OCI-LY3 (cell line): ENCODE data around the gene TIRAP.

ENCODE experiments used
- H2AFZ ChIP-seq: fragments of 200-600, 300-600 bp; shearing (Covaris generic); 2 replicates; pipeline ENCODE4 v1.6.0; 2014; ENCODE audit warnings: antibody characterized with exemption, low read depth, low read length
- H3K27ac ChIP-seq: fragments of 200-600, 300-600 bp; sonication (generic); 2 replicates; pipeline ENCODE4 v1.5.1; 2014; ENCODE audit warnings: mild to moderate bottlenecking, low read length, moderate library complexity, mixed read lengths
- H3K27me3 ChIP-seq: fragments of 200-600, 300-600 bp; sonication (generic); 2 replicates; pipeline ENCODE4 v1.6.1; 2014; ENCODE audit warnings: low read depth, low read length, mixed read lengths
- H3K36me3 ChIP-seq: fragments of 200-600, 300-600 bp; sonication (generic); replicated peaks from 2 replicates; pipeline ENCODE3; 2014; ENCODE audit warnings: low read depth, low read length, mixed read lengths
- H3K4me1 ChIP-seq: fragments of 300-600, 200-600 bp; sonication (generic); 2 replicates; pipeline ENCODE4 v1.6.1; 2014; ENCODE audit warnings: low read length, mixed read lengths
- H3K4me2 ChIP-seq: fragments of 200-600, 300-600 bp; sonication (generic); 2 replicates; pipeline ENCODE4 v1.6.1; 2014; ENCODE audit warnings: low read length, mixed read lengths
- H3K4me3 ChIP-seq: fragments of 300-600, 200-600 bp; sonication (generic); 2 replicates; pipeline ENCODE4 v1.5.1; 2014; ENCODE audit warnings: antibody characterized with exemption, mild to moderate bottlenecking, low read length, moderate library complexity
- H3K79me2 ChIP-seq: fragments of 300-600, 200-600 bp; shearing (Covaris generic); 2 replicates; pipeline ENCODE4 v1.6.1; 2014; ENCODE audit warnings: mild to moderate bottlenecking, low read length, mixed read lengths
- H3K9ac ChIP-seq: fragments of 300-600, 200-600 bp; shearing (Covaris generic); 2 replicates; pipeline ENCODE4 v1.6.0; 2014; ENCODE audit warnings: mild to moderate bottlenecking, low read length, moderate library complexity
- H3K9me3 ChIP-seq: fragments of 200-600, 300-600 bp; shearing (Covaris generic); 2 replicates; pipeline ENCODE4 v1.6.1; 2014; ENCODE audit warnings: low read length, mixed read lengths; ENCODE audit not compliant: insufficient read depth
- H4K20me1 ChIP-seq: fragments of 200-600, 300-600 bp; sonication (generic); 2 replicates; pipeline ENCODE4 v1.6.1; 2016; ENCODE audit warnings: low read length, mixed read lengths; ENCODE audit not compliant: insufficient read depth
- EZH2phosphoT487 ChIP-seq: fragments of 200-600 bp; shearing (Covaris generic); IDR thresholded peaks from 2 replicates; pipeline ENCODE4 v1.6.1; 2018; ENCODE audit warnings: antibody characterized with exemption, mixed run types, low read depth
- TF ChIP-seq, protein P1 (sequence below): fragments of 200-600, 300-600 bp; sonication (generic); IDR thresholded peaks from 2 replicates; pipeline ENCODE4 v1.5.1; 2014; ENCODE audit warnings: antibody characterized with exemption, low read length, low read depth

TIRAP gene

DNA sequence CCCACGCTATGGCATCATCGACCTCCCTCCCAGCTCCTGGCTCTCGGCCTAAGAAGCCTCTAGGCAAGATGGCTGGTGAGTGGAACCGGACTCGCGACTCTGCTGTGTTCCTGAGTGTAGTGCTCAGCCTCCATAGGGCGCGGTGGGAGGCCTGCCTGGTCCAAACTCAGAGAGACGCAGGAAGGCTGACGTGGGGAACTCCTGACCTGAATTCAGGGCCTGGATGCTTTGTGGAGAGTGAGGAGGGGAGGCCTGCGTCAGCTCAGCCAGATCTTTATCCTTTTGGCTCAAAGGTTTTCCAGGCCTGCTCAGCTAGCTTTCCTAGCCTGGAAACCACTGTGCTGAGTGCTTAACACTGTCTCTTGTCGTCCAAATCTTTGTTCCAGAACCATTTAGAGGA lies 8.0 kb downstream of the TIRAP start:
- H3K79me2 ChIP-seq, result no peaks in the 10 kb centered on the region
- no peak overlapping the region for H3K9ac ChIP-seq
- peaks cover 17% of the 10 kb centered on the region for H3K36me3 ChIP-seq
- H3K4me1 ChIP-seq, result peaks cover 25% of the 10 kb centered on the region
- H3K4me3 ChIP-seq, result no peak overlapping the region
- no peak overlapping the region for H3K4me2 ChIP-seq
- TF ChIP-seq EZH2phosphoT487, result no peak
- TF ChIP-seq, protein P1, sequence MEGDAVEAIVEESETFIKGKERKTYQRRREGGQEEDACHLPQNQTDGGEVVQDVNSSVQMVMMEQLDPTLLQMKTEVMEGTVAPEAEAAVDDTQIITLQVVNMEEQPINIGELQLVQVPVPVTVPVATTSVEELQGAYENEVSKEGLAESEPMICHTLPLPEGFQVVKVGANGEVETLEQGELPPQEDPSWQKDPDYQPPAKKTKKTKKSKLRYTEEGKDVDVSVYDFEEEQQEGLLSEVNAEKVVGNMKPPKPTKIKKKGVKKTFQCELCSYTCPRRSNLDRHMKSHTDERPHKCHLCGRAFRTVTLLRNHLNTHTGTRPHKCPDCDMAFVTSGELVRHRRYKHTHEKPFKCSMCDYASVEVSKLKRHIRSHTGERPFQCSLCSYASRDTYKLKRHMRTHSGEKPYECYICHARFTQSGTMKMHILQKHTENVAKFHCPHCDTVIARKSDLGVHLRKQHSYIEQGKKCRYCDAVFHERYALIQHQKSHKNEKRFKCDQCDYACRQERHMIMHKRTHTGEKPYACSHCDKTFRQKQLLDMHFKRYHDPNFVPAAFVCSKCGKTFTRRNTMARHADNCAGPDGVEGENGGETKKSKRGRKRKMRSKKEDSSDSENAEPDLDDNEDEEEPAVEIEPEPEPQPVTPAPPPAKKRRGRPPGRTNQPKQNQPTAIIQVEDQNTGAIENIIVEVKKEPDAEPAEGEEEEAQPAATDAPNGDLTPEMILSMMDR, result no peak
- no peaks in the 10 kb centered on the region for H4K20me1 ChIP-seq
- H3K9me3 ChIP-seq, result no peaks in the 10 kb centered on the region
- no peak overlapping the region for H3K27ac ChIP-seq
- H3K27me3 ChIP-seq, result no peaks in the 10 kb centered on the region
- no peak overlapping the region for H2AFZ ChIP-seq

DNA sequence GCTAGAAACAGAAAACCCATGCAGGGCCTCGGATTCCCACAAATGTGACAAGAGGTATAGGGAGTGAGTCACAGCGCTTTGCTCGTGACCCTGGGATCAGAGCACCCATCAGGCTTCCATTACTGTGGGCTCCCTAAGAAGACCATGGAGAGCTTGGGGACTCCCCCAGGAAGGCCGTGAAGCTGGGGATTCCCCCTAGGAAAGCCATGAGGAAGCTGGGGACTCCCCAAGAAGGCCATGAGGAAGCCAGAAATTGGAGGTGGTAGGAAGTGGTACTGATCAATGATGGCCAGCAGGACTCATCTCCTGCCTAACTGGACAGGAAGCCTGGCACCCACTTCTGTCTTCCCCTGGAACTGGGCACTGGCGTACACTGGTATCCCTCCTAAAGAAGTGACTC lies 10.8 kb downstream of the TIRAP start:
- TF ChIP-seq, protein P1, result no peak
- TF ChIP-seq EZH2phosphoT487, result no peak
- H3K27ac ChIP-seq, result peak overlapping the region; percentile 23; the same call in 1 of the 2 replicates
- H3K9ac ChIP-seq, result no peak overlapping the region
- H3K79me2 ChIP-seq, result no peaks in the 10 kb centered on the region
- no peak overlapping the region for H3K4me3 ChIP-seq
- H3K27me3 ChIP-seq, result no peaks in the 10 kb centered on the region
- H3K4me1 ChIP-seq, result peaks cover 17% of the 10 kb centered on the region
- H4K20me1 ChIP-seq, result no peaks in the 10 kb centered on the region
- no peak overlapping the region for H2AFZ ChIP-seq
- H3K4me2 ChIP-seq, result peak overlapping the region; percentile 34; the same call in 1 of the 2 replicates
- no peaks in the 10 kb centered on the region for H3K9me3 ChIP-seq
- peaks cover 15% of the 10 kb centered on the region for H3K36me3 ChIP-seq

DNA sequence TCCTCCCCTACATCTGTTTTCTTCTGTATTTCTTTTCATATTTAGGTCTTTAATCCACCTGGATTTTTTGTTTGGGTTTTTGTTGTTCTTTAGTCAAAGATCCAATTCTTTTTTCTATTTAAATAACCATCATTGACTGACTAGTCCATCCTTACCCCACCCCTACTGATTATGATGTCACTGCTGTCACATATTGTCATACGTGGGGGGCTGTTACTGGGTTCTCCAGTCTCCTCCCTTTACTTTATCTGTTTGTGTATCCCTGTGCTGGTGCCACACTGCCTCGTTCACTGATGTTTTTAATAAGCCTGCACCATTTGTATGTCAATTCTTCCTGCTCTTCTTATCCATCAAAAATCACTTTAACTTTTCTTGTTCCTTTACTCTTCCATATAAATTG lies 14.1 kb downstream of the TIRAP start:
- TF ChIP-seq, protein P1, result no peak
- no peak overlapping the region for H3K27ac ChIP-seq

DNA sequence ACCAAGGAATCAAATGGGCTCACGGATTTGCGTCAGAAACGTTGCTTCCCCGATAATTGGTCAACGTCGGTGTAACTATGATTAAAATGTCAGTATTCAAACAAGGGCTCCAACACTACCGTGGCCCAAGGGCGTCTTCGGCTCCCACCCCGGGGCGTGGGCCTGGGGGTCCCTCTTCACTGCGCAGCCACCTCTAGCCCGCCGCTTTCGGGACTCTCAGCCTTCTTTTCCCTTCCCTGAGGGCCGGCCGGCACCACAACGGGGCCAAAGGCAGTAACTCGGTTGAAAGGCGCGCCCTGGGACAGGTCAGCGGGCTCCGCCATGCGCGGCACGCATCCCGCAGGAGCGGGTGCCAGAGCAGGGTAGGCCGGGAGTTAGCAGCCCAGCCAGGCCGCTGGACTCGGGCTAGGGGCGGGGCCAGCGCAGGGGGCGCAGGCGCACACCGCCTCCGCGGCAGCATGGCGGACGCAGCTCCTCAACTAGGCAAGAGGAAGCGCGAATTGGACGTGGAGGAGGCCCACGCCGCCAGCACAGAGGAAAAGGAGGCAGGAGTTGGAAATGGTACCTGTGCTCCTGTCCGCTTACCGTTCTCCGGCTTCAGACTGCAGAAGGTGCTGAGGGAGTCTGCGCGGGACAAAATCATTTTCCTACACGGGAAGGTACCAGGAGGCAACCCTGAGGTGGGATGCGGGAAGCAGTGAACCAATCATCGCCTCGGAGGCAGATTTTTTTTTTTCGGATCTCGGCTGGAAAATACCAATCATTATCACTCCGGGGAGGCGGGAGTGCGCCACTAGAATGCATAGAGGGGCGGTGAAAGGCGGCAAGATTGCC lies 20.9 kb downstream of the TIRAP start, which contains the start of gene DCPS:
DCPS (plus strand) TSS at position 438 of the 834 bp plus-strand sequence; CDS start at position 459, 21 bp downstream.
- peak within 1 kb of the TSS; percentile 83 for H3K4me3 ChIP-seq
- peak within 1 kb of the TSS; percentile 76 for H3K27ac ChIP-seq
- H3K79me2 ChIP-seq, result peaks cover 41% of the 10 kb centered on the region
- H3K9ac ChIP-seq, result peak within 1 kb of the TSS; percentile 96
- no peaks in the 10 kb centered on the region for H3K9me3 ChIP-seq
- TF ChIP-seq EZH2phosphoT487, result no peak
- TF ChIP-seq, protein P1, result no peak
- H3K4me1 ChIP-seq, result peaks cover 19% of the 10 kb centered on the region
- peak within 1 kb of the TSS; percentile 74 for H3K4me2 ChIP-seq
- peak within 1 kb of the TSS; percentile 88 for H2AFZ ChIP-seq
- peaks cover 5% of the 10 kb centered on the region; the same call in 1 of the 2 replicates for H4K20me1 ChIP-seq
- peaks cover 21% of the 10 kb centered on the region for H3K36me3 ChIP-seq
- no peaks in the 10 kb centered on the region for H3K27me3 ChIP-seq

More for the DNA sequence above, 14.1 kb downstream of the TIRAP start:
- no peaks in the 10 kb centered on the region for H4K20me1 ChIP-seq
- no peak overlapping the region for H3K9ac ChIP-seq
- H3K27me3 ChIP-seq, result no peaks in the 10 kb centered on the region
- no peak overlapping the region for H2AFZ ChIP-seq
- H3K9me3 ChIP-seq, result no peaks in the 10 kb centered on the region
- H3K4me3 ChIP-seq, result no peak overlapping the region
- no peaks in the 10 kb centered on the region for H3K79me2 ChIP-seq
- peaks cover 15% of the 10 kb centered on the region for H3K4me1 ChIP-seq
- peaks cover 16% of the 10 kb centered on the region for H3K36me3 ChIP-seq
- H3K4me2 ChIP-seq, result no peak overlapping the region
